22Rv1 (cell line): Measurements from ENCODE around the gene MYL7.

ENCODE experiments used
- H3K27ac ChIP-seq: fragments of 450-650 bp; 2 replicates; pipeline ENCODE4 v1.5.1; 2017
- CTCF ChIP-seq: fragments of 450-650 bp; IDR thresholded peaks from 2 replicates; pipeline ENCODE4 v1.5.1; 2017; ENCODE audit warnings: mild to moderate bottlenecking
- ZFX ChIP-seq: fragments of 450-650 bp; IDR thresholded peaks from 2 replicates; pipeline ENCODE4 v1.6.1; 2017; ENCODE audit warnings: antibody characterized with exemption, borderline replicate concordance

MYL7 gene

GRCh38 chr7:44141221-44141850, at the start of gene MYL7:
MYL7 (minus strand) TSS chr7:44141332; CDS start chr7:44141305, 27 bp downstream.
- H3K27ac ChIP-seq: no peak within 1 kb of the TSS
- no peak for TF ChIP-seq ZFX
- TF ChIP-seq CTCF: no peak

- no peak overlapping the region for H3K27ac ChIP-seq
- TF ChIP-seq CTCF (no peak), ZFX (no peak)
These were observed 49.1 kb upstream of the MYL7 start for GRCh38 chr7:44189993-44190872.

- H3K27ac ChIP-seq: no peak within 1 kb of the TSS
- TF ChIP-seq ZFX: no peak
- TF ChIP-seq CTCF: no peak
These were observed 48.3 kb upstream of the MYL7 start, which contains the start of gene GCK for GRCh38 chr7:44189286-44189992. GCK (minus strand) TSS chr7:44189439; CDS start chr7:44188953, 486 bp downstream.

- TF ChIP-seq CTCF (no peak), ZFX (no peak)
- H3K27ac ChIP-seq: no peak overlapping the region
These were observed 47.5 kb upstream of the MYL7 start for GRCh38 chr7:44188480-44189225.

- TF ChIP-seq ZFX: no peak
- TF ChIP-seq CTCF: no peak
- no peak overlapping the region for H3K27ac ChIP-seq
These were observed 46.7 kb upstream of the MYL7 start for GRCh38 chr7:44187636-44188416.

GRCh38 chr7:44186736-44187135, 45.6 kb upstream of the MYL7 start:
- TF ChIP-seq ZFX (no peak), CTCF (no peak)
- no peak overlapping the region for H3K27ac ChIP-seq
